ENCODE results near the gene APEX1.
A peak's percentile ranks its signal among the peaks of the same experiment; 100 is the strongest.
"Not testable (repeated sequence)": the region's sequence is repeated elsewhere in the genome, so short reads cannot be mapped to it uniquely, and the experiment has no call there.

Gene APEX1

GRCh38 chr14:20435582-20436362, 19.3 kb upstream of the APEX1 start, which contains the start of gene KLHL33:
KLHL33 (minus strand) TSS chr14:20436166; CDS start chr14:20435811, 355 bp downstream.
- no peak for DNase-seq (ENCODE audit: low read depth in 2 of 2, low spot score in 1 of 2)

GRCh38 chr14:20436363-20436755, 18.7 kb upstream of the APEX1 start:
- no peak for DNase-seq (ENCODE audit: low read depth in 2 of 2, low spot score in 1 of 2)

- DNase-seq (ENCODE audit: low read depth in 2 of 2, low spot score in 1 of 2) = no peak
Observed at GRCh38 chr14:20438664-20439063, 16.4 kb upstream of the APEX1 start.

- DNase-seq (ENCODE audit: low read depth in 2 of 2, low spot score in 1 of 2) = no peak
Observed at GRCh38 chr14:20440465-20440864, 14.6 kb upstream of the APEX1 start.

- peak in 1 of 2 donors; percentile 2 for DNase-seq (ENCODE audit: low read depth in 2 of 2, low spot score in 1 of 2)
Observed at GRCh38 chr14:20440882-20441281, 14.1 kb upstream of the APEX1 start.

GRCh38 chr14:20441461-20441860, 13.6 kb upstream of the APEX1 start:
- DNase-seq (ENCODE audit: low read depth in 2 of 2, low spot score in 1 of 2) = no peak

GRCh38 chr14:20443650-20444049, 11.4 kb upstream of the APEX1 start:
- not testable (repeated sequence) for DNase-seq (ENCODE audit: low read depth in 2 of 2, low spot score in 1 of 2)

GRCh38 chr14:20446889-20447288, 8.1 kb upstream of the APEX1 start:
- DNase-seq (ENCODE audit: low read depth in 2 of 2, low spot score in 1 of 2) = no peak

GRCh38 chr14:20452831-20453230, 2.2 kb upstream of the APEX1 start:
- DNase-seq (ENCODE audit: low read depth in 2 of 2, low spot score in 1 of 2) = not testable (repeated sequence)

GRCh38 chr14:20455355-20456300, 602 bp downstream of the APEX1 start:
- DNase-seq (ENCODE audit: low read depth in 2 of 2, low spot score in 1 of 2) = no peak

- no peak for DNase-seq (ENCODE audit: low read depth in 2 of 2, low spot score in 1 of 2)
Observed at GRCh38 chr14:20456971-20457370, 1.9 kb downstream of the APEX1 start.

GRCh38 chr14:20458031-20458789, 3.2 kb downstream of the APEX1 start:
- DNase-seq (ENCODE audit: low read depth in 2 of 2, low spot score in 1 of 2) = no peak

GRCh38 chr14:20460458-20461224, 5.6 kb downstream of the APEX1 start:
- DNase-seq (ENCODE audit: low read depth in 2 of 2, low spot score in 1 of 2) = peak in 1 of 2 donors; percentile 22

GRCh38 chr14:20461225-20462141, 6.5 kb downstream of the APEX1 start, which contains the start of gene PIP4P1:
PIP4P1 (minus strand) TSS chr14:20461434; CDS start chr14:20461325, 109 bp downstream.
- DNase-seq (ENCODE audit: low read depth in 2 of 2, low spot score in 1 of 2) = peak; percentile 96 to 97

GRCh38 chr14:20468764-20469241, 13.8 kb downstream of the APEX1 start:
- DNase-seq (ENCODE audit: low read depth in 2 of 2, low spot score in 1 of 2) = no peak

GRCh38 chr14:20469242-20469889, 14.3 kb downstream of the APEX1 start, which contains the start of gene PNP:
PNP (plus strand) TSS chr14:20469406; CDS start chr14:20469525, 119 bp downstream.
- peak; percentile 66 to 76 for DNase-seq (ENCODE audit: low read depth in 2 of 2, low spot score in 1 of 2)

GRCh38 chr14:20469890-20470602, 15.0 kb downstream of the APEX1 start:
- DNase-seq (ENCODE audit: low read depth in 2 of 2, low spot score in 1 of 2) = peak in 1 of 2 donors; percentile 14

- no peak for DNase-seq (ENCODE audit: low read depth in 2 of 2, low spot score in 1 of 2)
Observed at GRCh38 chr14:20470603-20470901, 15.5 kb downstream of the APEX1 start.
